Epithelial cell of umbilical artery (primary cell): ENCODE results near the gene MAP3K12. TPM values are rescaled to one million over a fixed set of nuclear protein-coding genes. Genes with fewer than 3 reads are reported as not detected.

ENCODE experiments used
- total RNA-seq: library from RNA; depleted of rRNA; stranded (reverse); fragments of >200 nt; gene quantifications from 2 replicates; pipeline ENCODE4 v1.2.3, GENCODE V29; 2014

The MAP3K12 gene
- 16.4 and 16.6 TPM in 2 replicates for total RNA-seq

GRCh38 chr12:53499266-53500141, at the start of gene MAP3K12:
Gene MAP3K12, minus strand, starts transcription at chr12:53499458. Its CDS starts 12,067 bp downstream, at chr12:53487391.

GRCh38 chr12:53506881-53507602, 7.8 kb upstream of the MAP3K12 start, which contains the start of gene NPFF:
Gene NPFF, minus strand, starts transcription at chr12:53507484. Its CDS starts 10 bp downstream, at chr12:53507474.

GRCh38 chr12:53500776-53501614, 1.7 kb upstream of the MAP3K12 start, which contains the start of gene TARBP2:
Gene TARBP2, plus strand, starts transcription at chr12:53501283. Its CDS starts 126 bp downstream, at chr12:53501409.

GRCh38 chr12:53451661-53452158, 47.5 kb downstream of the MAP3K12 start, which contains the start of gene PCBP2:
Gene PCBP2, plus strand, starts transcription at chr12:53452102. Its CDS starts 2,699 bp downstream, at chr12:53454801.

GRCh38 chr12:53441040-53441833, 58.0 kb downstream of the MAP3K12 start, which contains the start of gene PRR13:
Gene PRR13, plus strand, starts transcription at chr12:53441734. Its CDS starts 981 bp downstream, at chr12:53442715.

Other genes starting within 250 kb of the MAP3K12 start
- gene ESPL1, start 231.2 kb downstream of the MAP3K12 start, total RNA-seq = 4.9 and 18.1 TPM in 2 replicates
- gene PFDN5, start 203.9 kb downstream of the MAP3K12 start, total RNA-seq = 460 and 474 TPM in 2 replicates
- gene MYG1, start 199.8 kb downstream of the MAP3K12 start, total RNA-seq = 35.9 and 40.3 TPM in 2 replicates
- 34.8 and 47.7 TPM in 2 replicates for gene AAAS, start 177.8 kb downstream of the MAP3K12 start, total RNA-seq
- not detected in 2 replicates for gene SP7, start 163.1 kb downstream of the MAP3K12 start, total RNA-seq
- 16.9 and 28.0 TPM in 2 replicates for gene SP1, start 119.3 kb downstream of the MAP3K12 start, total RNA-seq
- gene AMHR2, start 75.6 kb downstream of the MAP3K12 start, total RNA-seq = not detected in 2 replicates
- gene PRR13, start 57.7 kb downstream of the MAP3K12 start, total RNA-seq = 20.4 and 20.8 TPM in 2 replicates
- 264 and 269 TPM in 2 replicates for gene PCBP2, start 47.4 kb downstream of the MAP3K12 start, total RNA-seq
- 53.3 and 57.5 TPM in 2 replicates for gene TARBP2, start 1.8 kb upstream of the MAP3K12 start, total RNA-seq
- gene NPFF, start 8.0 kb upstream of the MAP3K12 start, total RNA-seq = not detected in 2 replicates
- 8.8 and 10.4 TPM in 2 replicates for gene ATF7, start 126.9 kb upstream of the MAP3K12 start, total RNA-seq
- gene ATP5MC2, start 176.6 kb upstream of the MAP3K12 start, total RNA-seq = 131 and 139 TPM in 2 replicates
- gene CALCOCO1, start 228.0 kb upstream of the MAP3K12 start, total RNA-seq = 44.2 and 80.2 TPM in 2 replicates